Uterus (tissue), 4 donors: Measurements from ENCODE around the gene UCK2. TPM values are rescaled to one million over a fixed set of nuclear protein-coding genes. Genes with fewer than 3 reads are reported as not detected.

ENCODE experiments used
- DNase-seq, 2 donors: peaks; one replicate each; pipeline ENCODE4 v3.0.0-alpha.2; 2019 to 2020
- H3K27ac ChIP-seq, 2 donors: fragments of 200-600 bp; sonication (generic); 1 replicate in 1 of 2; 2 replicates in 1 of 2; pipeline ENCODE4 v1.5.1; 2016 to 2018
- H3K27me3 ChIP-seq, 2 donors: fragments of 200-600 bp; sonication (generic); one replicate each; pipeline ENCODE4 v1.5.1; 2018 to 2019; ENCODE audit warnings: control low read depth in 1 of 2
- H3K36me3 ChIP-seq, 2 donors: fragments of 200-600 bp; sonication (generic); one replicate each; pipeline ENCODE4 v1.5.1; 2019; ENCODE audit warnings: control low read depth in 1 of 2
- H3K4me1 ChIP-seq, 2 donors: fragments of 200-600 bp; sonication (generic); one replicate each; pipeline ENCODE4 v1.5.1; 2018 to 2019; ENCODE audit warnings: control low read depth in 1 of 2
- H3K4me3 ChIP-seq, 2 donors: fragments of 200-600 bp; sonication (generic); 1 replicate in 1 of 2; 2 replicates in 1 of 2; pipeline ENCODE4 v1.5.1; 2018 to 2019; ENCODE audit warnings: mild to moderate bottlenecking in 1 of 2
- H3K9me3 ChIP-seq, 2 donors: fragments of 200-600 bp; sonication (generic); one replicate each; pipeline ENCODE4 v1.5.1; 2019; ENCODE audit warnings: control low read depth in 1 of 2
- CTCF ChIP-seq, 4 experiments: fragments of 200-600 bp in 2 of 4; fragments of 450-650 bp in 2 of 4; sonication (generic) in 2 of 4; IDR thresholded peaks; one replicate each; pipeline ENCODE4 v1.5.1; 2016 to 2019; ENCODE audit warnings: antibody characterized with exemption in 4 of 4, mild to moderate bottlenecking in 2 of 4, moderate library complexity in 1 of 4
- POLR2A ChIP-seq, 2 donors: fragments of 450-650 bp; IDR thresholded peaks; one replicate each; pipeline ENCODE4 v1.6.1; 2016; ENCODE audit warnings: antibody characterized with exemption in 2 of 2, mild to moderate bottlenecking in 1 of 2, moderate library complexity in 1 of 2
- intact Hi-C: fragments of 100-400 bp; cut with DNase I; formaldehyde crosslinking; loops from one replicate; pipeline ENCODE4 v1.15.1; 2023; ENCODE audit warnings: low total_unique reads
- total RNA-seq, 4 donors: library from RNA; depleted of rRNA in 3 of 4; stranded (reverse); fragments of >200 nt in 3 of 4; gene quantifications; one replicate each; pipeline versions ENCODE4 v1.1.0 to v1.2.4, GENCODE V29; 2014 to 2023
- donor health status: DM: yes; HTN: yes; CAD: no.

UCK2 gene
- total RNA-seq, 4 donors from 2014 or later, result 3.5 to 34.1 (median 25.7) TPM

- intact Hi-C loops, result no loop called here
- H3K36me3 ChIP-seq, result no peaks in the 10 kb centered on the region
- no peaks in the 10 kb centered on the region for H3K9me3 ChIP-seq
- H3K4me1 ChIP-seq, result no peaks in the 10 kb centered on the region
- H3K27ac ChIP-seq, result no peak overlapping the region
- no peaks in the 10 kb centered on the region for H3K27me3 ChIP-seq
- no peak overlapping the region for H3K4me3 ChIP-seq
- no peak for TF ChIP-seq CTCF (IDR thresholded peaks at IDR 0.05)
- TF ChIP-seq POLR2A (IDR thresholded peaks at IDR 0.05), result no peak
- DNase-seq, result no peak
These were observed 57.9 kb downstream of the UCK2 start for GRCh38 chr1:165885305-165885694.

- intact Hi-C loops, result no loop called here
- Histone ChIP-seq H3K27me3 (no peaks in the 10 kb centered on the region), H3K27ac (no peak overlapping the region), H3K4me3 (no peak overlapping the region), H3K4me1 (no peaks in the 10 kb centered on the region), H3K36me3 (no peaks in the 10 kb centered on the region), H3K9me3 (no peaks in the 10 kb centered on the region)
- DNase-seq, result no peak
- TF ChIP-seq CTCF (IDR thresholded peaks at IDR 0.05) (no peak), POLR2A (IDR thresholded peaks at IDR 0.05) (no peak)
These were observed 58.8 kb downstream of the UCK2 start for GRCh38 chr1:165886193-165886592.

- Histone ChIP-seq H3K27ac (no peak overlapping the region), H3K36me3 (no peaks in the 10 kb centered on the region), H3K9me3 (no peaks in the 10 kb centered on the region), H3K27me3 (no peaks in the 10 kb centered on the region), H3K4me3 (no peak overlapping the region), H3K4me1 (no peaks in the 10 kb centered on the region)
- TF ChIP-seq POLR2A (IDR thresholded peaks at IDR 0.05) (no peak), CTCF (IDR thresholded peaks at IDR 0.05) (no peak)
- no peak for DNase-seq
- intact Hi-C loops, result no loop called here
These were observed 59.6 kb downstream of the UCK2 start for GRCh38 chr1:165886983-165887382.

GRCh38 chr1:165887877-165888551 is 60.6 kb downstream of the UCK2 start:
- no peak overlapping the region for H3K4me3 ChIP-seq
- no peak for TF ChIP-seq CTCF (IDR thresholded peaks at IDR 0.05)
- no peak for TF ChIP-seq POLR2A (IDR thresholded peaks at IDR 0.05)
- no peaks in the 10 kb centered on the region for H3K9me3 ChIP-seq
- H3K36me3 ChIP-seq, result no peaks in the 10 kb centered on the region
- intact Hi-C loops, result no loop called here
- no peak overlapping the region for H3K27ac ChIP-seq
- H3K4me1 ChIP-seq, result no peaks in the 10 kb centered on the region
- no peak for DNase-seq
- no peaks in the 10 kb centered on the region for H3K27me3 ChIP-seq

GRCh38 chr1:165888552-165888920 is 61.1 kb downstream of the UCK2 start:
- intact Hi-C loops, result no loop called here
- H3K27me3 ChIP-seq, result no peaks in the 10 kb centered on the region
- H3K9me3 ChIP-seq, result no peaks in the 10 kb centered on the region
- no peak overlapping the region for H3K27ac ChIP-seq
- DNase-seq, result no peak
- H3K4me3 ChIP-seq, result no peak overlapping the region
- H3K4me1 ChIP-seq, result no peaks in the 10 kb centered on the region
- no peak for TF ChIP-seq POLR2A (IDR thresholded peaks at IDR 0.05)
- no peak for TF ChIP-seq CTCF (IDR thresholded peaks at IDR 0.05)
- no peaks in the 10 kb centered on the region for H3K36me3 ChIP-seq
